HepG2 (cell line): ENCODE data around the gene DHX57. TPM values are rescaled to one million over a fixed set of nuclear protein-coding genes. Genes with fewer than 3 reads are reported as not detected.

Source experiments
- ATAC-seq: fragments of 200-7000 bp; cut with Tn5 transposase; 3 replicates; pipeline ENCODE4 v1.9.1; 2020; ENCODE audit warnings: mild to moderate bottlenecking, moderate library complexity
- BruUV-seq: library from RNA; stranded (reverse); fragments of 400-500 nt; replicated peaks from 2 replicates; lab custom pipeline; 2021; lab: Mats Ljungman, UMichigan
- CTCF ChIA-PET: fragments of 300-600 bp; formaldehyde crosslinking; extraction: SDS; loops from one replicate; lab custom pipeline; 2021; ENCODE audit warnings: low total read pairs, inconsistent platforms, low intra/inter-chr PET ratio; lab: Yijun Ruan, JAX
- POLR2A ChIA-PET: fragments of 350-600 bp; sonication (Branson Sonifier 250); formaldehyde crosslinking; loops from one replicate; lab custom pipeline; 2020; ENCODE audit warnings: antibody characterized with exemption, inconsistent platforms; lab: Yijun Ruan, JAX
- DNase-seq: peaks from one replicate; pipeline ENCODE4 v3.0.0-alpha.2; 2015; ENCODE audit warnings: low spot score
- FAIRE-seq: peaks from 3 replicates; lab custom pipeline; 2011; peaks lifted over from hg19 to GRCh38; lab: Jason Lieb, UNC
- H2AFZ ChIP-seq: one replicate; pipeline ENCODE4 v1.6.1; 2011; ENCODE audit warnings: low read length, inconsistent platforms
- H3K27ac ChIP-seq: fragments of 300-600 bp; 3 replicates; pipeline ENCODE4 v1.8.0; 2011; ENCODE audit warnings: mixed run types, mild to moderate bottlenecking, mixed read lengths, low read length, inconsistent platforms; ENCODE audit not compliant: insufficient read depth; ENCODE audit errors: extremely low read length
- H3K27me3 ChIP-seq, 2 experiments: fragments of 200-600 bp in 1 of 2; 2 replicates in 1 of 2; 3 replicates in 1 of 2; pipeline versions ENCODE4 v1.6.0 to v1.8.0; 2011; ENCODE audit warnings: low read length in 2 of 2, mild to moderate bottlenecking in 2 of 2, moderate library complexity in 2 of 2, inconsistent platforms in 1 of 2; ENCODE audit not compliant: insufficient read depth in 2 of 2, control insufficient read depth in 1 of 2
- H3K36me3 ChIP-seq, 2 experiments: fragments of 200-600 bp in 1 of 2; replicated peaks in 1 of 2; 2 replicates in 1 of 2; 3 replicates in 1 of 2; pipeline versions ENCODE4 v1.5.1 to v1.8.0; 2011; ENCODE audit warnings: low read length in 2 of 2, inconsistent platforms in 1 of 2; ENCODE audit not compliant: insufficient read depth in 2 of 2, control insufficient read depth in 1 of 2
- H3K4me1 ChIP-seq: 2 replicates; pipeline ENCODE4 v1.5.1; 2012; ENCODE audit warnings: low read length, inconsistent platforms; ENCODE audit not compliant: insufficient read depth
- H3K4me2 ChIP-seq: 2 replicates; pipeline ENCODE4 v1.6.0; 2011; ENCODE audit warnings: low read depth, low read length, inconsistent platforms
- H3K4me3 ChIP-seq, 3 experiments: fragments of 200-600 bp in 1 of 3; sonication (generic), shearing (Covaris generic) in 1 of 3; replicated peaks in 1 of 3; 2 replicates each; pipeline ENCODE4 v1.5.1; 2011 to 2016; ENCODE audit warnings: low read length in 3 of 3, inconsistent platforms in 2 of 3, low read depth in 2 of 3, mild to moderate bottlenecking in 2 of 3, control low read depth in 1 of 3, mixed read lengths in 1 of 3; ENCODE audit not compliant: insufficient read depth in 1 of 3
- H3K79me2 ChIP-seq: one replicate; pipeline ENCODE4 v1.6.1; 2011; ENCODE audit warnings: low read length, inconsistent platforms; ENCODE audit not compliant: insufficient read depth
- H3K9ac ChIP-seq: 2 replicates; pipeline ENCODE4 v1.6.0; 2011; ENCODE audit warnings: mild to moderate bottlenecking, low read depth, low read length, inconsistent platforms; ENCODE audit not compliant: insufficient read depth
- H3K9me3 ChIP-seq: 2 replicates; pipeline ENCODE4 v1.5.1; 2012; ENCODE audit warnings: mild to moderate bottlenecking, low read length
- H4K20me1 ChIP-seq: 2 replicates; pipeline ENCODE4 v1.6.0; 2011; ENCODE audit warnings: inconsistent platforms, mild to moderate bottlenecking, low read length, moderate library complexity; ENCODE audit not compliant: insufficient read depth
- FOXP1 ChIP-seq, 2 experiments: fragments of 450-650 bp in 1 of 2; IDR thresholded peaks; 2 replicates each; pipeline ENCODE4 v1.6.1; 2017 to 2018; ENCODE audit warnings: antibody characterized with exemption in 1 of 2
- GATAD1 ChIP-seq: IDR thresholded peaks from 2 replicates; pipeline ENCODE4 v1.6.1; 2016; ENCODE audit warnings: missing genetic modification reagents, missing compliant biosample characterization
- KDM5B ChIP-seq: sonication (generic); formaldehyde crosslinking; IDR thresholded peaks from 2 replicates; pipeline ENCODE4 v1.4.0; 2020; ENCODE audit warnings: missing genetic modification reagents, mild to moderate bottlenecking, borderline replicate concordance
- RFX3 ChIP-seq: IDR thresholded peaks from 2 replicates; pipeline ENCODE4 v1.6.1; 2016; ENCODE audit warnings: missing biosample characterization, missing genetic modification reagents
- STAG1 ChIP-seq: sonication (generic); formaldehyde crosslinking; IDR thresholded peaks from 2 replicates; pipeline ENCODE4 v1.4.0; 2020; ENCODE audit warnings: missing genetic modification reagents
- ZBTB38 ChIP-seq: sonication (generic); formaldehyde crosslinking; IDR thresholded peaks from 2 replicates; pipeline ENCODE4 v1.5.1; 2020; ENCODE audit warnings: mild to moderate bottlenecking, missing genetic modification reagents
- ZBTB42 ChIP-seq: sonication (generic); formaldehyde crosslinking; IDR thresholded peaks from 2 replicates; pipeline ENCODE4 v1.5.0; 2020; ENCODE audit warnings: mild to moderate bottlenecking, missing genetic modification reagents
- ZMYM3 ChIP-seq: sonication (generic); formaldehyde crosslinking; IDR thresholded peaks from 2 replicates; pipeline ENCODE4 v1.5.1; 2020; ENCODE audit warnings: mild to moderate bottlenecking, missing genetic modification reagents
- ZNF546 ChIP-seq: sonication (generic); formaldehyde crosslinking; conservative IDR thresholded peaks from 2 replicates; pipeline ENCODE4 v1.8.1; 2023; ENCODE audit warnings: mild to moderate bottlenecking, missing genetic modification reagents
- ZSCAN22 ChIP-seq: sonication (generic); formaldehyde crosslinking; IDR thresholded peaks from 2 replicates; pipeline ENCODE4 v1.4.0; 2020; ENCODE audit warnings: mild to moderate bottlenecking, missing genetic modification reagents
- WGBS: methylation state at CpG from one replicate; pipeline ENCODE4 v1.1.6; 2017; ENCODE audit warnings: low lambda C conversion rate; 5-methylcytosine and 5-hydroxymethylcytosine counted together
- in situ Hi-C: cut with HindIII; loops from 2 replicates; pipeline ENCODE4 v1.10.0; 2017; ENCODE audit warnings: low pct_unique_long_range_greater_than_20kb; ENCODE audit not compliant: extremely low pct_ligation_motif_present
- intact Hi-C: fragments of 100-400 bp; cut with micrococcal nuclease; formaldehyde crosslinking; loops from one replicate; pipeline ENCODE4 v1.10.0; 2022; ENCODE audit not compliant: unreplicated experiment
- polyA plus RNA-seq, 8 experiments: library from polyadenylated mRNA; depleted of rRNA in 3 of 8; stranded (reverse) in 7 of 8; unstranded in 1 of 8; fragments of >200 nt; fragmentation: Illumina TruSeq in 4 of 8; extraction: Trizol in 4 of 8; gene quantifications; 2 replicates each; pipeline versions ENCODE4 v1.2.1 to v1.2.3, GENCODE V29; 2011 to 2016; ENCODE audit warnings: low read depth in 4 of 8, missing spikeins in 1 of 8, mixed read lengths in 1 of 8; ENCODE audit not compliant: insufficient read depth in 1 of 8
- total RNA-seq, 5 experiments: library from RNA; depleted of rRNA; stranded (reverse); fragments of >200 nt; fragmentation: Illumina TruSeq; extraction: Trizol; gene quantifications; 2 replicates each; pipeline ENCODE4 v1.2.3, GENCODE V29; 2016; ENCODE audit warnings: low read depth in 1 of 5
- TF ChIP-seq, protein P1 (sequence below): sonication (generic); formaldehyde crosslinking; IDR thresholded peaks from 2 replicates; pipeline ENCODE4 v1.9.0; 2021; ENCODE audit warnings: mild to moderate bottlenecking, missing genetic modification reagents

Gene DHX57
- total and polyA plus RNA-seq, 2 of the 13 experiments (the other 11 are each of a cell fraction or from before 2014, with no cell fraction given), result 9.2 to 24.2 TPM

DNA sequence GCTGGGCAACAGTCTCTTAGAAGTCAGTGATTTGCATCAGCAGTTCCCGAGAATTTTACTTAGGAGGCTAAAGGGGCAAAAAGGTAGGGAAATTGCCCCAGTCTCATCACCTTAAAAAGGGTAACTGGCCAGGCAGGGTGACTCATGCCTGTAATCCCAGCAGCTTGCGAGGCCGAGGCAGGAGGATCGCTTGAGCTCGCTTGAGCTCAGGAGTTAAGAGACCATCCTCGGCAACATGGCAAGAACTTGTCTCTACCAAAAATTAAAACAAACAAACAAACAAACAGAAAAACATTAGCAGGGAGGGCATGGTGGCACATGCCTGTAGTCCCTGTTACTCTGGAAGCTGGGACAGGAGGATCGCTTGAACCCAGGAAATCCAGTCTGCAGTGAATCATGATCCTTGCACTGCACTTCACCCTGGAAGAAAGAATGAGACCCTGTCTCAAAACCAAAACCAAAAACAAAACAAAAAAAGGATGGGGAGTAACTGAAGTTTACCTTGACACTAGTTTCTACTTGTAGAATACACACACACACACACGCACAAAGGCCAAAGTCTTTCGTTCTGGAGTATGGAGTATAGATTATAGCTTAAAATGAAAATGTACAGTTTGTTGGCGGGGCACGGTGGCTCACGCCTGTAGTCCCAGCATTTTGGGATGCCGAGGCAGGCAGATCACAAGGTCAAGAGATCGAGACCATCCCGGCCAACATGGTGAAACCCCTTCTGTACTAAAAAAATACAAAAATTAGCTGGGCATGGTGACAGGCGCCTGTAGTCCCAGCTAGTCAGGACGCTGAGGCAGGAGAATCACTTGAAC, 100.4 kb downstream of the DHX57 start:
- ChIA-PET CTCF (no interaction called here), POLR2A (interaction anchor here (0.7 to 2.2 kb wide), 3 partner anchors 9 to 24 kb away, joined by 3 to 46 read pairs (median 3); partner anchors contain the start of gene SRSF7)
- Histone ChIP-seq H3K36me3 (no peaks in the 10 kb centered on the region; a peak in 2 of 5 replicates), H3K9me3 (no peaks in the 10 kb centered on the region), H3K4me1 (peaks cover 58% of the 10 kb centered on the region), H3K27ac (no peak overlapping the region), H3K27me3 (no peaks in the 10 kb centered on the region; a peak in 1 of 5 replicates), H4K20me1 (no peaks in the 10 kb centered on the region), H3K4me2 (peak overlapping the region; percentile 73), H3K79me2 (peaks cover 11% of the 10 kb centered on the region), H3K9ac (peak overlapping the region; percentile 36; the same call in 1 of the 2 replicates), H3K4me3 (peak overlapping the region; percentile 10 to 47 (median 32)), H2AFZ (peak overlapping the region; percentile 83)
- FAIRE-seq (no peak), ATAC-seq (peak; percentile 30; the same call in 2 of the 3 replicates), DNase-seq (peak; percentile 18)
- in situ Hi-C loops (no loop called here), intact Hi-C loops (no loop called here)
- BruUV-seq, result no TSS peak
- whole genome bisulfite sequencing, result 15% methylated on average over 17 of the region's 17 CpGs
- no peak for TF ChIP-seq STAG1 (CRISPR knock-in tag)
- 0 out of 2 replicates have a peak, but pooled peaks have one; percentile 49 for TF ChIP-seq ZBTB42
- no peak for TF ChIP-seq GATAD1 (CRISPR knock-in tag)
- TF ChIP-seq ZBTB38 (CRISPR knock-in tag), result 0 out of 2 replicates have a peak, but pooled peaks have one; percentile 15
- TF ChIP-seq ZSCAN22 (CRISPR knock-in tag), result no peak
- TF ChIP-seq, protein P1, sequence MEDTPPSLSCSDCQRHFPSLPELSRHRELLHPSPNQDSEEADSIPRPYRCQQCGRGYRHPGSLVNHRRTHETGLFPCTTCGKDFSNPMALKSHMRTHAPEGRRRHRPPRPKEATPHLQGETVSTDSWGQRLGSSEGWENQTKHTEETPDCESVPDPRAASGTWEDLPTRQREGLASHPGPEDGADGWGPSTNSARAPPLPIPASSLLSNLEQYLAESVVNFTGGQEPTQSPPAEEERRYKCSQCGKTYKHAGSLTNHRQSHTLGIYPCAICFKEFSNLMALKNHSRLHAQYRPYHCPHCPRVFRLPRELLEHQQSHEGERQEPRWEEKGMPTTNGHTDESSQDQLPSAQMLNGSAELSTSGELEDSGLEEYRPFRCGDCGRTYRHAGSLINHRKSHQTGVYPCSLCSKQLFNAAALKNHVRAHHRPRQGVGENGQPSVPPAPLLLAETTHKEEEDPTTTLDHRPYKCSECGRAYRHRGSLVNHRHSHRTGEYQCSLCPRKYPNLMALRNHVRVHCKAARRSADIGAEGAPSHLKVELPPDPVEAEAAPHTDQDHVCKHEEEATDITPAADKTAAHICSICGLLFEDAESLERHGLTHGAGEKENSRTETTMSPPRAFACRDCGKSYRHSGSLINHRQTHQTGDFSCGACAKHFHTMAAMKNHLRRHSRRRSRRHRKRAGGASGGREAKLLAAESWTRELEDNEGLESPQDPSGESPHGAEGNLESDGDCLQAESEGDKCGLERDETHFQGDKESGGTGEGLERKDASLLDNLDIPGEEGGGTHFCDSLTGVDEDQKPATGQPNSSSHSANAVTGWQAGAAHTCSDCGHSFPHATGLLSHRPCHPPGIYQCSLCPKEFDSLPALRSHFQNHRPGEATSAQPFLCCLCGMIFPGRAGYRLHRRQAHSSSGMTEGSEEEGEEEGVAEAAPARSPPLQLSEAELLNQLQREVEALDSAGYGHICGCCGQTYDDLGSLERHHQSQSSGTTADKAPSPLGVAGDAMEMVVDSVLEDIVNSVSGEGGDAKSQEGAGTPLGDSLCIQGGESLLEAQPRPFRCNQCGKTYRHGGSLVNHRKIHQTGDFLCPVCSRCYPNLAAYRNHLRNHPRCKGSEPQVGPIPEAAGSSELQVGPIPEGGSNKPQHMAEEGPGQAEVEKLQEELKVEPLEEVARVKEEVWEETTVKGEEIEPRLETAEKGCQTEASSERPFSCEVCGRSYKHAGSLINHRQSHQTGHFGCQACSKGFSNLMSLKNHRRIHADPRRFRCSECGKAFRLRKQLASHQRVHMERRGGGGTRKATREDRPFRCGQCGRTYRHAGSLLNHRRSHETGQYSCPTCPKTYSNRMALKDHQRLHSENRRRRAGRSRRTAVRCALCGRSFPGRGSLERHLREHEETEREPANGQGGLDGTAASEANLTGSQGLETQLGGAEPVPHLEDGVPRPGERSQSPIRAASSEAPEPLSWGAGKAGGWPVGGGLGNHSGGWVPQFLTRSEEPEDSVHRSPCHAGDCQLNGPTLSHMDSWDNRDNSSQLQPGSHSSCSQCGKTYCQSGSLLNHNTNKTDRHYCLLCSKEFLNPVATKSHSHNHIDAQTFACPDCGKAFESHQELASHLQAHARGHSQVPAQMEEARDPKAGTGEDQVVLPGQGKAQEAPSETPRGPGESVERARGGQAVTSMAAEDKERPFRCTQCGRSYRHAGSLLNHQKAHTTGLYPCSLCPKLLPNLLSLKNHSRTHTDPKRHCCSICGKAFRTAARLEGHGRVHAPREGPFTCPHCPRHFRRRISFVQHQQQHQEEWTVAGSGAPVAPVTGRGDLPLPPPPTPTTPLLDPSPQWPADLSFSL (CRISPR knock-in tag), result no peak; the same call in 1 of the 2 replicates
- TF ChIP-seq FOXP1 (IDR thresholded peaks at IDR 0.05), result no peak
- TF ChIP-seq FOXP1 (CRISPR knock-in tag; IDR thresholded peaks at IDR 0.05), result peak; percentile 27; the same call in 1 of the 2 replicates
- no peak for TF ChIP-seq RFX3 (CRISPR knock-in tag)
- peak; percentile 38 for TF ChIP-seq ZMYM3 (CRISPR knock-in tag)
- 0 out of 2 replicates have a peak, but pooled peaks have one; percentile 30 for TF ChIP-seq KDM5B (CRISPR knock-in tag)
- TF ChIP-seq ZNF546 (CRISPR knock-in tag), result 0 out of 2 replicates have a peak, but pooled peaks have one; percentile 43
